Suprapubic skin (tissue), 4 donors: ENCODE results near the gene RNGTT. TPM values are rescaled to one million over a fixed set of nuclear protein-coding genes. Genes with fewer than 3 reads are reported as not detected.

ENCODE experiments used
- DNase-seq, 2 donors: peaks; one replicate each; pipeline ENCODE4 v3.0.0-alpha.2; 2019; ENCODE audit warnings: low spot score in 2 of 2
- H3K27ac ChIP-seq: fragments of 200-600 bp; sonication (generic); one replicate; pipeline ENCODE4 v1.5.1; 2019
- H3K27me3 ChIP-seq: fragments of 200-600 bp; sonication (generic); one replicate; pipeline ENCODE4 v1.5.1; 2019
- H3K36me3 ChIP-seq: fragments of 200-600 bp; sonication (generic); one replicate; pipeline ENCODE4 v1.5.1; 2019
- H3K4me1 ChIP-seq: fragments of 200-600 bp; sonication (generic); one replicate; pipeline ENCODE4 v1.5.1; 2019
- H3K4me3 ChIP-seq: fragments of 200-600 bp; sonication (generic); one replicate; pipeline ENCODE4 v1.5.1; 2019; ENCODE audit warnings: mild to moderate bottlenecking
- H3K9me3 ChIP-seq: fragments of 200-600 bp; sonication (generic); one replicate; pipeline ENCODE4 v1.5.1; 2019
- CTCF ChIP-seq, 2 donors: fragments of 200-600 bp in 1 of 2; fragments of 450-650 bp in 1 of 2; sonication (generic) in 1 of 2; IDR thresholded peaks; one replicate each; pipeline ENCODE4 v1.5.1; 2016 to 2019; ENCODE audit warnings: antibody characterized with exemption in 2 of 2, mild to moderate bottlenecking in 1 of 2, moderate library complexity in 1 of 2
- EP300 ChIP-seq: sonication (generic); formaldehyde crosslinking; IDR thresholded peaks from one replicate; pipeline ENCODE4 v1.6.1; 2017; ENCODE audit warnings: antibody characterized with exemption
- POLR2A ChIP-seq, 2 donors: fragments of 450-650 bp; IDR thresholded peaks; one replicate each; pipeline ENCODE4 v1.6.1; 2017; ENCODE audit warnings: antibody characterized with exemption in 2 of 2, mild to moderate bottlenecking in 2 of 2, moderate library complexity in 2 of 2
- POLR2AphosphoS5 ChIP-seq, 3 donors: sonication (generic); formaldehyde crosslinking; IDR thresholded peaks; one replicate each; pipeline ENCODE4 v1.6.1; 2017; ENCODE audit warnings: antibody characterized with exemption in 3 of 3
- WGBS: methylation state at CpG from one replicate; pipeline ENCODE4 v1.1.5; 2018; 5-methylcytosine and 5-hydroxymethylcytosine counted together
- total RNA-seq, 4 donors: library from RNA; depleted of rRNA; stranded (reverse); fragments of >200 nt; gene quantifications; one replicate each; pipeline ENCODE4 v1.1.0, GENCODE V29; 2016

RNGTT gene
- total RNA-seq, 4 donors from 2014 or later = 8.6 to 13.6 (median 11.6) TPM

DNA sequence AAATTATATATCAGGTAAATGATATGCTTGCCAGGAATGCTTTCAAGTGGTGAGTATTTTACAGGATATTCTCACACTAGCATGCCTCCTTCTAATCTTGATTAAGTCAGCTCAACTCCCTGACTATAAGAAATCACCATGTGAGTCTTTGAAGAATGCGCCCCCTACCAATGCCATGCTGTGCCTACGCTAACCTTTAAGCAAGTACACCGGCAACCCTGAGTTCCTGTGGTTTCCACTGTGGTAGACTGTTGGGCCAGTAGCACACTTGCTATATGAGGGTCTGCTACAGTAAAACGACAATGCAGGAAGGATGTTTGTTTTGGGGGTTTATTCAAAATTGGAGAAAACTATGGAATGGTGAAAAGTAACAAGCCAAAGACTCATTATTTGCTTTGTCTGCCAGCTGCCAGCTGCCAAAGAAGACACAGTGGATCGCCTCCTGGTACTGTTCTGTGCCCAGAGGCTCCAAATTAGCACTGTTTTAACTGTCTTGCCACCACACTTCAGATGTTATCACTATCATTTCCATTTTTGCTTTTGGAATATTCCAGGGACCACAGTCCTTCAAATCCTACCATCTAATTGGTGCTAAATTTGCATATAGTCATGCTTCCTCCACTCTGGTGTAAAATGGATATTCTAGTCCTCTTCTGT lies 333.5 kb downstream of the RNGTT start:
- no peaks in the 10 kb centered on the region for H3K27me3 ChIP-seq
- H3K36me3 ChIP-seq = no peaks in the 10 kb centered on the region
- H3K9me3 ChIP-seq = no peaks in the 10 kb centered on the region
- no peak for DNase-seq
- no peak overlapping the region for H3K4me3 ChIP-seq
- WGBS = 86% methylated on average over 5 of the region's 5 CpGs
- TF ChIP-seq EP300 (no peak), POLR2A (IDR thresholded peaks at IDR 0.05) (no peak)
- no peaks in the 10 kb centered on the region for H3K4me1 ChIP-seq
- no peak overlapping the region for H3K27ac ChIP-seq

DNA sequence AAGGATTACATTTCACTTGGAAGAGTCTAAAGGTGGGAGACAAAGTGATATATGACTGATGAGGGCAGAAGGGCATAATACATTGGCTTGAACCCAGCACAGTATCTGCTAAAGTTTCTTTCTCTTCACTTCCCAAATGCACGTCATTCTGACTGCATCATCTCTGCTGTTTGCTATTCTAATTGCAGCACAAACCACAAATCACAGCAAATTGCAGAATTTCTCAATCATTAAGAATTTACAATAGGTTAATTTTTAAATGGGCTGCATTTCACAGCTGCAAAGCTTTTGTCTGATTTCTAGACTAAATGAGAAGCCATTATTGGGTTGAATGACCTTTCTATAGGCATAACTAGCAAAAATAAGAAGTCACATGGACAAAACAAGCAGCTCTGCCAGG lies 337.0 kb downstream of the RNGTT start:
- TF ChIP-seq CTCF (IDR thresholded peaks at IDR 0.05) (no peak), EP300 (no peak), POLR2A (IDR thresholded peaks at IDR 0.05) (no peak), POLR2AphosphoS5 (IDR thresholded peaks at IDR 0.05) (no peak)
- 65% methylated on average over 1 of the region's 1 CpG for WGBS
- H3K9me3 ChIP-seq = no peaks in the 10 kb centered on the region
- no peak overlapping the region for H3K4me3 ChIP-seq
- H3K27ac ChIP-seq = no peak overlapping the region
- no peaks in the 10 kb centered on the region for H3K4me1 ChIP-seq
- DNase-seq = no peak
- no peaks in the 10 kb centered on the region for H3K36me3 ChIP-seq
- H3K27me3 ChIP-seq = no peaks in the 10 kb centered on the region

DNA sequence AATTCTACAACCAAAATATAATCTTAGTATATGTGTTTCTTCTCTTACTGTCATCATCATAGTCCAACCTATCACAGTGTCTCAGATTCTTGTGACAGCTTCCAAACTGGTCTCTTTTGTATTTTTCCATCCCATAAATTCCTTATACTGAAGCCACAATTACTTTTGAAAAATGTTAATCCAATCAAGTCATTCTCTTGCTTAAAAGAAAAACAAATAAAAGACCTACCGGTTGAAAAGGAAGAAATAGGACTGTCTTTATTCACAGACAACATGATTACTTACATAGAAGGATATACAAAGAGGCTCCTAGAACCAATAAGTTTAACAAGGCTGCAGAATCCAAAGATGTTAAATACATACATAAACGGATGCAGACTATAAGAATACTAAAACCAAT lies 339.9 kb downstream of the RNGTT start:
- Histone ChIP-seq H3K27ac (no peak overlapping the region), H3K4me1 (no peaks in the 10 kb centered on the region), H3K27me3 (no peaks in the 10 kb centered on the region), H3K9me3 (no peaks in the 10 kb centered on the region), H3K36me3 (no peaks in the 10 kb centered on the region), H3K4me3 (no peak overlapping the region)
- no peak for TF ChIP-seq POLR2A (IDR thresholded peaks at IDR 0.05)
- no peak for TF ChIP-seq POLR2AphosphoS5 (IDR thresholded peaks at IDR 0.05)
- no peak for TF ChIP-seq CTCF (IDR thresholded peaks at IDR 0.05)
- TF ChIP-seq EP300 = no peak
- no peak for DNase-seq
- WGBS = 90% methylated on average over 2 of the region's 2 CpGs

DNA sequence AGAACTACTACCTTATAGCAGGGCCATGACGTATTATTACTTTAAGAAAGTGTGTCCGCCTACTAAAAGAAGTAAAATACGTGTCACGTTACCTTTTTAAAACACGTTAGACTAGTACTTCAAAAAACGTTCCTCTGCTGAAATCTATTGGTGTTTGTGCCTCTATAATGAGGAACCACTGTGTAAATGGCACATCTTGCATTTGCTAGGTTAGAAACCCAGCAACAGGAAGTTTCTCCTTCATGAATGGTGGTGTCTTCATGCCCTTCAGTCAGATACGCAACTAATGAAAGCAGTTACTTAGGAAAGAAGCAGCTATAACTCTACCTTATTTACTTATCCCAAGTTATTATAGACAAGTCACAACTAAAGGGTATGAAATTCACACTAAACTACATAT lies 343.5 kb downstream of the RNGTT start:
- TF ChIP-seq CTCF (IDR thresholded peaks at IDR 0.05) = no peak
- H3K4me1 ChIP-seq = no peaks in the 10 kb centered on the region
- 94% methylated on average over 7 of the region's 7 CpGs for WGBS

DNA sequence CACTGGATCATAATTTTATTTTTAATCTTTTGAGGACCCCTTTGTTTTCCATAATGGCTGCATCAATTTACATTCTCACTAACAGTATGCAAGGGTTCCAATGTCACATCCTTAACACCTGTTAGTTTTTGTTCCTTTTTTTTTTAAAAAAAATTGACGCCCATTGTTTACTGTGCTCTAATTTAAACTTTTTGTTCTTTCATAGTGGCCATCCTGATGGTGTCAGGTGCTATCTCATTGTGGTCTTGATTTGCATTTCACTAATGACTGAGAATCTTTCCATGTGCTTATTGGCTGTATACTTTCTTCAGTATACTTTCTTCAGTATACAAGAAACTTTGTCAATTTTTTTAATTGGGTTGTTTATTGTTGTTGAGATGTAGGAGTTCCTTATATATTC lies 347.0 kb downstream of the RNGTT start:
- H3K9me3 ChIP-seq = no peaks in the 10 kb centered on the region
- WGBS = 89% methylated on average over 1 of the region's 1 CpG
- H3K27me3 ChIP-seq = no peaks in the 10 kb centered on the region
- no peak overlapping the region for H3K4me3 ChIP-seq
- no peak overlapping the region for H3K27ac ChIP-seq
- no peaks in the 10 kb centered on the region for H3K4me1 ChIP-seq
- no peak for TF ChIP-seq EP300
- TF ChIP-seq POLR2AphosphoS5 (IDR thresholded peaks at IDR 0.05) = no peak
- TF ChIP-seq POLR2A (IDR thresholded peaks at IDR 0.05) = no peak
- no peak for TF ChIP-seq CTCF (IDR thresholded peaks at IDR 0.05)
- H3K36me3 ChIP-seq = peaks cover 12% of the 10 kb centered on the region
- no peak for DNase-seq

More for the DNA sequence above, 343.5 kb downstream of the RNGTT start:
- Histone ChIP-seq H3K36me3 (no peaks in the 10 kb centered on the region), H3K27ac (no peak overlapping the region), H3K27me3 (no peaks in the 10 kb centered on the region), H3K4me3 (no peak overlapping the region), H3K9me3 (no peaks in the 10 kb centered on the region)
- no peak for DNase-seq

DNA sequence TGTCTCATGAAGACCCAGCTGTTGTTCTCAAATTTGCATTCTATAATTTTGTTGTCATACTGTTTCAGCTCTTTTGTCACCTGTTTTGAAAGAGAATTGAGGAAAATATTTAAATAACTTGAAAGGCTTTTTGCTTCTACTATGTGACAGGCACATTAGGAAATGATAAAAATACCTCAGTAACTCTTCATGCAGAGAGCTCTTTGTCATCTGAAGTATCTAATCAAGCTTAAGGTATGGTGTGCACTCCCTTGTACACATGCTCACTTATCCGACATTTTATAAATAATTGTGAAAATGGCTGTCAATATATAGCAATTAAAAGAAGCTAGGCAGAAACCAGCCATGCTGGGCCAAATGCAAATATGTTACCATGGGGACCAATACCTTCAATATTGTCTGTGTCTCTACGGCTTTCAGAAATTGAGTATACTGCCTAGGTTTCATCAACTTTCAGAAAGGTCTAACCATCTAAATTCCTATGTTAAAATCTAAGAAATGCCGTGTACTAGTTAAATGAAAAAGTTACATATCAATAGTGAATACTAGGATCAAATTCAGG lies 349.0 kb downstream of the RNGTT start:
- H3K4me3 ChIP-seq = no peak overlapping the region
- TF ChIP-seq EP300 (no peak), CTCF (IDR thresholded peaks at IDR 0.05) (no peak), POLR2A (IDR thresholded peaks at IDR 0.05) (no peak), POLR2AphosphoS5 (IDR thresholded peaks at IDR 0.05) (no peak)

More for the DNA sequence above, 349.0 kb downstream of the RNGTT start:
- H3K27ac ChIP-seq = no peak overlapping the region
- H3K36me3 ChIP-seq = peaks cover 12% of the 10 kb centered on the region
- no peaks in the 10 kb centered on the region for H3K4me1 ChIP-seq
- DNase-seq = no peak
- no peaks in the 10 kb centered on the region for H3K9me3 ChIP-seq
- 99% methylated on average over 3 of the region's 3 CpGs for WGBS
- no peaks in the 10 kb centered on the region for H3K27me3 ChIP-seq
